ENCODE data around the gene MXD4. TPM values are rescaled to one million over a fixed set of nuclear protein-coding genes. Genes with fewer than 3 reads are reported as not detected.

MXD4 gene
- total and polyA plus RNA-seq, 2 of the 13 experiments (the other 11 are each of a cell fraction or from before 2014, with no cell fraction given) = 29.0 to 31.3 TPM

GRCh38 chr4:2299794-2300193, 37.9 kb upstream of the MXD4 start:
- no peak overlapping the region for H3K9ac ChIP-seq (ENCODE audit: insufficient read depth, low read depth, low read length)
- H3K4me1 ChIP-seq (ENCODE audit: insufficient read depth, low read length) = 0 out of 2 replicates have a peak, but pooled peaks cover 9% of the 10 kb centered on the region
- in situ Hi-C loops (cut with HindIII; ENCODE audit: extremely low pct_ligation_motif_present, low pct_unique_long_range_greater_than_20kb) (no loop called here), intact Hi-C loops (cut with micrococcal nuclease; ENCODE audit: unreplicated experiment) (no loop called here)
- DNase-seq (ENCODE audit: low spot score) (no peak), FAIRE-seq (no peak), ATAC-seq (no peak)
- H4K20me1 ChIP-seq (ENCODE audit: insufficient read depth, low read length) = no peaks in the 10 kb centered on the region
- 27% methylated on average over 2 of the region's 2 CpGs for WGBS (ENCODE audit: low lambda C conversion rate)
- peaks cover 12 to 52% of the 10 kb centered on the region in 2 experiments; a peak in 4 of 5 replicates for H3K27me3 ChIP-seq (ENCODE audit: control insufficient read depth in 1 of 2, insufficient read depth in 2 of 2, low read length in 2 of 2)
- POLR2A ChIA-PET = no interaction called here
- no peak overlapping the region for H2AFZ ChIP-seq (ENCODE audit: low read length)
- CTCF ChIA-PET (ENCODE audit: low intra/inter-chr PET ratio, low total read pairs) = no interaction called here
- H3K4me3 ChIP-seq (replicated peaks in 1 of 3; ENCODE audit: insufficient read depth in 1 of 3, low read depth in 2 of 3, low read length in 3 of 3) = no peak overlapping the region
- BruUV-seq (replicated peaks) = no TSS peak
- no peak overlapping the region for H3K27ac ChIP-seq (ENCODE audit: extremely low read length, insufficient read depth, low read length)
- H3K4me2 ChIP-seq (ENCODE audit: low read depth, low read length) = no peak overlapping the region
- TF ChIP-seq ZNF121 (CRISPR knock-in tag; IDR thresholded peaks at IDR 0.05) (peak; percentile 49; the same call in 1 of the 2 replicates), ZNF549 (CRISPR knock-in tag; IDR thresholded peaks at IDR 0.05) (no peak), NPAS2 (CRISPR knock-in tag; IDR thresholded peaks at IDR 0.05; ENCODE audit: borderline replicate concordance) (no peak)
- H3K36me3 ChIP-seq (replicated peaks in 1 of 2; ENCODE audit: control insufficient read depth in 1 of 2, insufficient read depth in 2 of 2, low read length in 2 of 2) = no peaks in the 10 kb centered on the region
- no peaks in the 10 kb centered on the region for H3K9me3 ChIP-seq (ENCODE audit: low read length)
- H3K79me2 ChIP-seq (ENCODE audit: insufficient read depth, low read length) = no peaks in the 10 kb centered on the region

GRCh38 chr4:2298532-2298991, 36.7 kb upstream of the MXD4 start:
- H3K9me3 ChIP-seq (ENCODE audit: low read length) = no peaks in the 10 kb centered on the region
- WGBS (ENCODE audit: low lambda C conversion rate) = 75% methylated on average over 14 of the region's 23 CpGs
- no peak overlapping the region for H3K27ac ChIP-seq (ENCODE audit: extremely low read length, insufficient read depth, low read length)
- no peaks in the 10 kb centered on the region for H4K20me1 ChIP-seq (ENCODE audit: insufficient read depth, low read length)
- POLR2A ChIA-PET = no interaction called here
- no peak overlapping the region for H3K4me2 ChIP-seq (ENCODE audit: low read depth, low read length)
- no peak for DNase-seq (ENCODE audit: low spot score)
- H3K9ac ChIP-seq (ENCODE audit: insufficient read depth, low read depth, low read length) = no peak overlapping the region
- 0 out of 2 replicates have a peak, but pooled peaks cover 9% of the 10 kb centered on the region for H3K4me1 ChIP-seq (ENCODE audit: insufficient read depth, low read length)
- no peak overlapping the region for H2AFZ ChIP-seq (ENCODE audit: low read length)
- H3K79me2 ChIP-seq (ENCODE audit: insufficient read depth, low read length) = no peaks in the 10 kb centered on the region
- H3K27me3 ChIP-seq (ENCODE audit: control insufficient read depth in 1 of 2, insufficient read depth in 2 of 2, low read length in 2 of 2) = peaks cover 11 to 52% of the 10 kb centered on the region in 2 experiments; a peak in 4 of 5 replicates
- BruUV-seq (replicated peaks) = no TSS peak
- intact Hi-C loops (cut with micrococcal nuclease; ENCODE audit: unreplicated experiment) = no loop called here
- CTCF ChIA-PET (ENCODE audit: low intra/inter-chr PET ratio, low total read pairs) = no interaction called here
- ATAC-seq = no peak
- H3K4me3 ChIP-seq (replicated peaks in 1 of 3; ENCODE audit: insufficient read depth in 1 of 3, low read depth in 2 of 3, low read length in 3 of 3) = no peak overlapping the region
- in situ Hi-C loops (cut with HindIII; ENCODE audit: extremely low pct_ligation_motif_present, low pct_unique_long_range_greater_than_20kb) = no loop called here
- H3K36me3 ChIP-seq (replicated peaks in 1 of 2; ENCODE audit: control insufficient read depth in 1 of 2, insufficient read depth in 2 of 2, low read length in 2 of 2) = no peaks in the 10 kb centered on the region
- no peak for FAIRE-seq
- no peak for TF ChIP-seq MAFK (conservative IDR thresholded peaks at IDR 0.05 in 1 of 2, IDR thresholded peaks at IDR 0.05 in 1 of 2; ENCODE audit: low read length in 2 of 2)
- TF ChIP-seq RFX3 (CRISPR knock-in tag; IDR thresholded peaks at IDR 0.05) = no peak
- TF ChIP-seq ZNF18 (CRISPR knock-in tag; IDR thresholded peaks at IDR 0.05; ENCODE audit: insufficient replicate concordance) = no peak
- TF ChIP-seq ZNF136 (CRISPR knock-in tag; IDR thresholded peaks at IDR 0.05; ENCODE audit: low read depth) = no peak
- TF ChIP-seq ZFX (CRISPR knock-in tag; IDR thresholded peaks at IDR 0.05; ENCODE audit: low read depth) = no peak
- TF ChIP-seq HMGXB4 (CRISPR knock-in tag; IDR thresholded peaks at IDR 0.05; ENCODE audit: borderline replicate concordance in 1 of 2, low read depth in 1 of 2) = no peak
- TF ChIP-seq ZNF256 (CRISPR knock-in tag; conservative IDR thresholded peaks at IDR 0.05) = no peak
- no peak for TF ChIP-seq WIZ (CRISPR knock-in tag; IDR thresholded peaks at IDR 0.05)
- TF ChIP-seq ZFYVE20 (CRISPR knock-in tag; IDR thresholded peaks at IDR 0.05; ENCODE audit: borderline replicate concordance, low read depth) = no peak
- no peak for TF ChIP-seq SCMH1 (CRISPR knock-in tag; IDR thresholded peaks at IDR 0.05; ENCODE audit: borderline replicate concordance)
- TF ChIP-seq MED8 (CRISPR knock-in tag; IDR thresholded peaks at IDR 0.05; ENCODE audit: insufficient replicate concordance) = no peak

Data from HepG2 (cell line).